Psoas muscle (tissue), 8 donors: ENCODE data around the gene CAMLG. TPM values are rescaled to one million over a fixed set of nuclear protein-coding genes. Genes with fewer than 3 reads are reported as not detected.

Source experiments
- ATAC-seq, 4 donors: fragments of 200-7000 bp; cut with Tn5 transposase; one replicate each; pipeline ENCODE4 v1.9.1; 2020; ENCODE audit warnings: moderate library complexity in 3 of 4, mild to moderate bottlenecking in 2 of 4
- DNase-seq, 2 donors: peaks; one replicate each; pipeline ENCODE4 v3.0.0-alpha.2; 2020
- H3K27ac ChIP-seq: fragments of 200-600 bp; one replicate; pipeline ENCODE4 v1.8.0; 2022
- H3K27me3 ChIP-seq, 3 donors: fragments of 200-600 bp in 1 of 3; one replicate each; pipeline versions ENCODE4 v1.6.1 to v1.8.0; 2013 to 2022; ENCODE audit warnings: low read length in 2 of 3, mild to moderate bottlenecking in 2 of 3, moderate library complexity in 1 of 3; ENCODE audit not compliant: insufficient read depth in 3 of 3
- H3K36me3 ChIP-seq, 2 donors: fragments of 200-600 bp in 1 of 2; one replicate each; pipeline versions ENCODE4 v1.6.1 to v1.8.0; 2013 to 2022; ENCODE audit warnings: low read depth in 1 of 2, mild to moderate bottlenecking in 1 of 2, moderate library complexity in 1 of 2; ENCODE audit not compliant: insufficient read depth in 1 of 2
- H3K4me1 ChIP-seq: fragments of 200-600 bp; one replicate; pipeline ENCODE4 v1.8.0; 2022
- H3K4me3 ChIP-seq: fragments of 200-600 bp; one replicate; pipeline ENCODE4 v1.8.0; 2022; ENCODE audit warnings: mild to moderate bottlenecking
- H3K9me3 ChIP-seq: fragments of 200-600 bp; one replicate; pipeline ENCODE4 v1.8.0; 2022
- CTCF ChIP-seq: fragments of 200-600 bp; IDR thresholded peaks from one replicate; pipeline ENCODE4 v1.8.0; 2022; ENCODE audit warnings: antibody characterized with exemption
- WGBS, 3 donors: extraction: QIAGEN DNeasy Blood & Tissue Kit; methylation state at CpG; one replicate each; pipeline versions ENCODE4 v1.1.6 to v1.1.7; 2013; 5-methylcytosine and 5-hydroxymethylcytosine counted together
- intact Hi-C, 2 donors: fragments of 100-400 bp; cut with DNase I; formaldehyde crosslinking; loops; one replicate each; pipeline versions ENCODE4 v1.11.0 to v1.14.2; 2022
- polyA plus RNA-seq, 3 donors: library from polyadenylated mRNA; stranded (reverse); fragments of 200-250 nt; gene quantifications; one replicate each; pipeline ENCODE4 v1.2.3, GENCODE V29; 2013
- total RNA-seq, 4 donors: library from RNA; stranded (reverse); fragmentation: NEBNext Ultra II Directional in 2 of 4; extraction: Animal tissue kit (Norgen Biotek cat#: 25700) in 2 of 4; gene quantifications; one replicate each; pipeline versions ENCODE4 v1.2.1 to v1.2.4, GENCODE V29; 2021 to 2023
- donor health status: healthy with polysubstance abuse.
- donor health status: DM: no; HTN: no; CAD: no; lungs with moderate emphysema.
- donor health status: Bipolar disorder and iron deficiency.
- donor health status: healthy.
- donor health status: DM: yes; HTN: yes; CAD: no.
- donor health status: DM: no; HTN: no; CAD: no.
- donor health status: DM: no; HTN: no; CAD: no.
- donor health status: DM: yes; HTN: yes; CAD: no.

CAMLG gene
- total and polyA plus RNA-seq, 7 donors, result 25.8 to 56.5 (median 32.1) TPM

DNA sequence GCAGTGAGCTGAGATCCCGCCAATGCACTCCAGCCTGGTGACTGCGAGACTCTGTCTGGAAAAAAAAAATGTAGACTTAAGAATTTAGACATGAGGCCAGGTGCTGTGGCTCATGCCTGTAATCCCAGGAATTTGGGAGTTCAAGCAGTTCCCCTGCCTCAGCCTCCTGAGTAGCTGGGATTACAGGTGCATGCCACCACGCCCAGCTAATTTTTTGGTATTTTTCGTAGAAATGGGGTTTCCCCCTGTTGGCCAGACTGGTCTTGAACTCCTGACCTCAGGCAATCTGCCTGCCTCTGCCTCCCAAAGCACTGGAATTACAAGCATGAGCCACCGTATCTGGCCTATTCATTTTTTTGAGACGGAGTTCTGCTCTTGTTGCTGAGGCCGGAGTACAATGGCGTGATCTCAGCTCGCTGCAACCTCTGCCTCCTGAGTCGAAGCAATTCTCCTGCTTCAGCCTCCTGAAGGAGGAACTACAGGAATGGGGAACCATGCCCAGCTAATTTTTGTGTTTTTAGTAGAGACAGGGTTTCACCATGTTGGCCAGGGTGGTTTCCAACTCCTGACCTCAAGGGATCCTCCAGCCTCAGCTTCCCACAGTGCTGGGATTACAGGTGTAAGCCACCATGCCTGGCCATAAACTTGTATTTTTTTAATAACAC, 34.2 kb downstream of the CAMLG start:
- intact Hi-C loops, result loop anchor here in 1 of 2 donors (5.0 kb wide), 1 partner anchor 45 kb away; no protein-coding TSS in a partner anchor
- H3K27ac ChIP-seq, result no peak overlapping the region
- 93% methylated on average over 10 of the region's 10 CpGs for WGBS, 3 donors
- no peak for TF ChIP-seq CTCF
- no peak overlapping the region for H3K4me3 ChIP-seq
- DNase-seq (no peak), ATAC-seq (no peak)
- H3K4me1 ChIP-seq, result no peaks in the 10 kb centered on the region
- H3K27me3 ChIP-seq, result no peaks in the 10 kb centered on the region
- no peaks in the 10 kb centered on the region for H3K9me3 ChIP-seq
- H3K36me3 ChIP-seq, result peaks cover 0 to 100% of the 10 kb centered on the region in 2 donors

- no peaks in the 10 kb centered on the region for H3K4me1 ChIP-seq
- intact Hi-C loops, result no loop called here
- DNase-seq (no peak), ATAC-seq (no peak)
- no peaks in the 10 kb centered on the region for H3K27me3 ChIP-seq
- H3K9me3 ChIP-seq, result no peaks in the 10 kb centered on the region
- no peak overlapping the region for H3K4me3 ChIP-seq
- H3K36me3 ChIP-seq, result peaks cover 6 to 98% of the 10 kb centered on the region in 2 donors
- no peak for TF ChIP-seq CTCF
- H3K27ac ChIP-seq, result no peak overlapping the region
- WGBS, 3 donors, result 90 to 92% (median 91%) methylated on average over 2 of the region's 2 CpGs
Measured at GRCh38 chr5:134777366-134777765, 39.0 kb downstream of the CAMLG start.

DNA sequence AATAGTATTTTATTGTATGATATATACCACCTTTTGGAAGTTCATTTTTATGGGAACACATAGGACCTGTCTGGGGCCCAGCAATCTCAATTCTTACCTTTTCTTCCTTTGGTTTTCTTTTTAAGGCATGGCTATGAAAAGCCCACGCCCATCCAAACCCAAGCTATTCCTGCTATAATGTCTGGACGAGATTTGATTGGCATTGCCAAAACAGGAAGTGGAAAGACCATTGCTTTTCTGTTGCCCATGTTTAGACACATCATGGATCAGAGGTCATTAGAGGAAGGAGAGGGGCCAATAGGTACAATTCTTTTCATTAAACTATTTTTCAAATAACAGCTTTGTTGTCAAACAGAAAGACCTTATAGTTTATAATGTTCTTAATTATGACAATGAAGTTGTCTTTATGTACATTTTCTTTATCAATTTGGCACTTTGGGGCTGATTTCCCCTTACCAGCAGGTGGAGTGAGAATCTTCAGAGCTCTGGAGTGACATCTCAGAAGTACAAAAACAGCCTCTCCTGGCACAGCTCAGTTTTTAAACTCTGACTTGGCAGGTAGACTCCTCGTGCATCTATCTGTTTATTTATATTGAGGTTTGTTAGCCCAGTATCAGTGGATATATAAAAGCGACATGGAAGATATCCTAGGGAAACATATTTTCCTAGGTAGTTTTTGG, 46.0 kb downstream of the CAMLG start:
- no peaks in the 10 kb centered on the region for H3K9me3 ChIP-seq
- H3K27me3 ChIP-seq, result no peaks in the 10 kb centered on the region
- H3K4me3 ChIP-seq, result no peak overlapping the region
- ATAC-seq, result no peak
- WGBS, 3 donors, result 51 to 74% (median 60%) methylated on average over 4 of the region's 4 CpGs
- peaks cover 14 to 98% of the 10 kb centered on the region in 2 donors for H3K36me3 ChIP-seq
- intact Hi-C loops, result loop anchor here in 1 of 2 donors (5.0 to 10.0 kb wide), 2 partner anchors 33 to 60 kb away; no protein-coding TSS in a partner anchor
- no peak for DNase-seq
- no peak for TF ChIP-seq CTCF
- no peaks in the 10 kb centered on the region for H3K4me1 ChIP-seq
- no peak overlapping the region for H3K27ac ChIP-seq

GRCh38 chr5:134784946-134785620, 46.7 kb downstream of the CAMLG start:
- no peak for TF ChIP-seq CTCF
- H3K27me3 ChIP-seq, result no peaks in the 10 kb centered on the region
- intact Hi-C loops, result loop anchor here in 1 of 2 donors (5.0 to 10.0 kb wide), 2 partner anchors 32 to 60 kb away; no protein-coding TSS in a partner anchor
- no peaks in the 10 kb centered on the region for H3K4me1 ChIP-seq
- no peaks in the 10 kb centered on the region for H3K9me3 ChIP-seq
- no peak overlapping the region for H3K27ac ChIP-seq
- 60 to 74% (median 73%) methylated on average over 3 of the region's 3 CpGs for WGBS, 3 donors
- H3K36me3 ChIP-seq, result peaks cover 14 to 100% of the 10 kb centered on the region in 2 donors
- ATAC-seq (no peak), DNase-seq (no peak)
- H3K4me3 ChIP-seq, result no peak overlapping the region
